SIG-M5 treated with dmso at 0.1 percent for 504 hours (cell line): ENCODE measurements around the gene NTN1.
"Not testable (repeated sequence)": the region's sequence is repeated elsewhere in the genome, so short reads cannot be mapped to it uniquely, and the experiment has no call there.

ENCODE experiments used
- DNase-seq: peaks from one replicate; lab custom pipeline; 2025; ENCODE audit not compliant: unreplicated experiment; lab: John Stamatoyannopoulos, UW

Gene NTN1

DNA sequence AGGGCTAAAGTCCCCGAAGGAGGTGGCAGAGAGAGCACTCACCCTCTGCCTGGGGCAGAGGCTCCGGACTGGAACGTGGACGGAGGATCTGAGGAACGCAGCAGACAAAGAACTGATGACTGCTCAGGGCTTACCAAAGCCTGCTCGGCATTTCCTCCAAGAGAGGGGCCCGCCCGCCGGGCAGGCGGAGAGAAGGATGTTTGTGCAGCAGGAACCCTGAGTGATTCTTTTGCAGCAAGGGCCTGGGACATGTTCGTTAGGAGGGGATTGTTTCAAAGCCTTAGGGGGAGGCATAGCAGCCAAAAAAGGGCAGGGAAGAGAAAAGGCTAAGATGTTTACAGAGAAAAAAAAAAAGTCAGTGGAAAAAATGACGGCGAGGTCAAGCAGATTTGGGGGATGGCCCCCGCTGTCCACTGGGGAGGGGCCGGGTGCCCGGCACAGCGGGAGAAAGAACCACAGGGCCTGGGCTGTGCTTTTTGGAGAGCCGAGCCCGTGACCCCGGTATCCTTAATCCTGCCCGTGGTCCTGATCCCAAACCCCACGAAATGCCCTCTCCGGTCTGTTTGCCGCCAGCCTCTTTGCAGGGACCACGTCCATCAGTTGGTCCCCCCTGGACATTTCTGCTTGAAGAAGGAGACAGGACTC lies 129.3 kb downstream of the NTN1 start:
- no peak for DNase-seq

- no peak for DNase-seq
These were observed 129.8 kb downstream of the NTN1 start for GRCh38 chr17:9151091-9151490.

- not testable (repeated sequence) for DNase-seq
These were observed 130.4 kb downstream of the NTN1 start for GRCh38 chr17:9151740-9152139.

- no peak for DNase-seq
These were observed 137.5 kb downstream of the NTN1 start for GRCh38 chr17:9158544-9159452.

GRCh38 chr17:9162275-9162985 lies 141.1 kb downstream of the NTN1 start:
- DNase-seq = no peak

DNA sequence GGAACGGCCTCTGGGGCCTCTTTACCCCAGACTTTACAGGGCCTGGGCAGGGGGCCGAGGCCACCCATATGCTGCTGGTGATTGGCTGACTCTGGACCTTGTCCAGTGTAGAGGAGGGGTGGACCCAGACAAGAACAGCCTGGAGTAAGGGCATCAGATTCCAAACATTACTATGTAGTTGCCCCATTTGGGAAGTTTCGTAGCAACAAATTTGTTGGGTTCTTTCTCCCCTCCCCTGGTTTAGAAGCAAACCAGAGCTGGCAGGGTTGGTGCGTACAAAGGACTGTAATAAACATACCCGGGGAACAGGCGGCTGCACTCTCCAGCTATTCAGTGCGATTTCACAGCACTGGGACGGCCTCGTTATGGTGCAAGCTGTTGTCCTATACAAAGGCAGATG lies 145.5 kb downstream of the NTN1 start:
- no peak for DNase-seq

- no peak for DNase-seq
These were observed 146.1 kb downstream of the NTN1 start for GRCh38 chr17:9167379-9167778.

DNA sequence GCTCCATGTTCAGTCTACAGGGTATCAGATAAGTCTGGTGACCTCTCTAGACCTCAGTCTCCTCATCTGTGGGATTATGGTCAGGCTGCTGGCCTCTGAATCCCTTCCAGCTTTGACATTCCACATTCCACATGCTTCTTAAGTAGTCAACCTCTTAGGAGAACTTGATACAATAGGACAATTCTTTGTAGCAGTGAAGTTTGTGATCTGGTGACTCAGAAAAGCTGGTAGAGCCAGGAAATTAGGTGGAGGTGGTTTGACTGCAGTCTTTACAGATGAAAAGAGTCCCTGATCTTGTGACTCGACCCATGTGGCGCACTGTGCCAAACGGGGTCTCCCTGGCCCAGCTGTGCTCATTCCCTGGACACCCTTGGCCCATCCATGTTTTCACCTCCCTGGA lies 147.8 kb downstream of the NTN1 start:
- DNase-seq = no peak

- DNase-seq = no peak
These were observed 149.0 kb downstream of the NTN1 start for GRCh38 chr17:9170336-9170735.

GRCh38 chr17:9170853-9171252 lies 149.5 kb downstream of the NTN1 start:
- DNase-seq = no peak

GRCh38 chr17:9173386-9173983 lies 152.2 kb downstream of the NTN1 start:
- no peak for DNase-seq

GRCh38 chr17:9174312-9174711 lies 153.0 kb downstream of the NTN1 start:
- DNase-seq = no peak

DNA sequence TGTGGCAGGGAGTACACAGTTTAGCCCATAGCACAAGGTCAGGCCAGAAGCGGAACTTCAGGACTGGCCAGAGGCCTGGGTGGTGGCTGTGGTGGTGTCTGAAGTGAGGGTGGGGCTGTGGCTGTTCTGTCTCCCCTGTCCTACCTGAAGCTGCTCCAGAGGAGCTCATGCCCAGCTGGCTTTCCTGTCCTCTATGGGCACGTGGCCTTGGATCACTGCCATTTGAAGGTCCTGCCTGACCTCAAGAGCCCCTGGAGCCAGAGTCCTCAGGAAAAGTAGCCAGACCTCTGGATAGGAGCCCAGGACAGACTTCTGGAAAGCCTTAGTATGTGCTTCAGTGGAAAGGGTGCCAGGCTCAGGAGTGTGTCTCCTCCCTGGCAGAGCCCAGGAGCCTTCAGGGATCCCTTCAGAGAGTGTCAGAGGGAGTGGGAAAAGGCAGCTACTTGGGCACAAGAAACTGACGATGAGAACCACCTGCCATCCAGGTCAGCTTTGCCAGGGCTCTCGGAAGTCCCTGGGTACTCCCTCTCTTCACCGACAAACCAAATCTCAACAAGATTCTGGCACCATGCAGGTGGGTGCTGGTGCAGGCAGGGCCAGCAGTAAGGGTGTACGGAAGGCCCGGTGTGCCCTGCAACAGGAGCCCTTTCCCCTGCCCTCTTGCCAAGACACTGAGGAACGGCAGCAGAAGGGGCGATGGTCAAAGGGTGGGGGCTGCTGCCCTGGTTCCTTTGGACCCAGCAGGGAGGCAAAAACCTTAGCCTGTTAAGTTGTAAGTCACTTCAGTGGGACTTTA lies 153.7 kb downstream of the NTN1 start:
- DNase-seq = no peak

- no peak for DNase-seq
These were observed 154.6 kb downstream of the NTN1 start for GRCh38 chr17:9175700-9176467.

GRCh38 chr17:9177212-9177611 lies 155.9 kb downstream of the NTN1 start:
- DNase-seq = no peak

GRCh38 chr17:9178319-9178718 lies 157.0 kb downstream of the NTN1 start:
- no peak for DNase-seq

DNA sequence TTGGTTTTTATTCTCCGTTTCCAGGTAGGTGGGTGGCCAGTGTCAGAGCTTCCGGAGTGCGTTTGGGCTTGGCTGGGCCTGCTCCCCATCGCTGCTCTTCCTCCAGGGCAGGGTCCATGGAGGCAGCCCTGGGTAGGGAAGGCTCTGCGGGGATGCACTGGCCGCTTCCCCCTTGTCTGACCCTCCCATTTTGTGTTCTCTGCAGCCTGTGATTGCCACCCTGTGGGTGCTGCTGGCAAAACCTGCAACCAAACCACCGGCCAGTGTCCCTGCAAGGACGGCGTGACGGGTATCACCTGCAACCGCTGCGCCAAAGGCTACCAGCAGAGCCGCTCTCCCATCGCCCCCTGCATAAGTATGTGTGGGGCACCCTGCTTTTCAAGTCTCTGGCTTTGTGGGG lies 158.3 kb downstream of the NTN1 start:
- no peak for DNase-seq

- no peak for DNase-seq
These were observed 160.3 kb downstream of the NTN1 start for GRCh38 chr17:9181640-9182039.

GRCh38 chr17:9183306-9183705 lies 162.0 kb downstream of the NTN1 start:
- DNase-seq = no peak

- DNase-seq = no peak
These were observed 163.8 kb downstream of the NTN1 start for GRCh38 chr17:9185142-9185541.
